H1 (cell line): Measurements from ENCODE around the gene CACNA1C. TPM values are rescaled to one million over a fixed set of nuclear protein-coding genes. Genes with fewer than 3 reads are reported as not detected.

ENCODE experiments used
- CTCF ChIA-PET: fragments of 300-600 bp; sonication (Branson Sonifier 250); formaldehyde crosslinking; loops from one replicate; lab custom pipeline; 2021; ENCODE audit not compliant: partially characterized antibody; lab: Charles Lee
- POLR2A ChIA-PET: fragments of 300-600 bp; sonication (Branson Sonifier 250); formaldehyde crosslinking; loops from one replicate; lab custom pipeline; 2021; ENCODE audit warnings: inconsistent platforms; ENCODE audit not compliant: partially characterized antibody; lab: Charles Lee
- DNase-seq, 2 experiments: peaks; one replicate each; pipeline versions ENCODE4 v3.0.0 to v3.0.0-alpha.2; 2010 to 2022; ENCODE audit warnings: low spot score in 2 of 2, low read depth in 1 of 2, mixed read lengths in 1 of 2
- FAIRE-seq: peaks from 2 replicates; lab custom pipeline; 2011; peaks lifted over from hg19 to GRCh38; lab: Jason Lieb, UNC
- H2AFZ ChIP-seq: 2 replicates; pipeline ENCODE4 v1.8.1; 2012; ENCODE audit warnings: low read length, inconsistent platforms
- H2AK5ac ChIP-seq: 2 replicates; pipeline ENCODE4 v1.6.1; 2013; ENCODE audit warnings: low read depth, low read length
- H2BK120ac ChIP-seq: replicated peaks from 2 replicates; pipeline ENCODE3; 2013; ENCODE audit warnings: low read depth, low read length, inconsistent platforms
- H2BK12ac ChIP-seq: 2 replicates; pipeline ENCODE4 v1.6.1; 2013; ENCODE audit warnings: low read depth, low read length
- H2BK15ac ChIP-seq: 2 replicates; pipeline ENCODE4 v1.6.1; 2013; ENCODE audit warnings: low read length
- H2BK20ac ChIP-seq: 2 replicates; pipeline ENCODE4 v1.6.1; 2013; ENCODE audit warnings: low read length
- H2BK5ac ChIP-seq: 2 replicates; pipeline ENCODE4 v1.6.1; 2013; ENCODE audit warnings: low read depth, low read length
- H3K14ac ChIP-seq: 2 replicates; pipeline ENCODE4 v1.6.1; 2013; ENCODE audit warnings: inconsistent platforms; ENCODE audit not compliant: insufficient read length
- H3K18ac ChIP-seq: 2 replicates; pipeline ENCODE4 v1.6.1; 2013; ENCODE audit warnings: low read length; ENCODE audit errors: extremely low read depth
- H3K23ac ChIP-seq: 2 replicates; pipeline ENCODE4 v1.6.1; 2013; ENCODE audit warnings: inconsistent platforms; ENCODE audit not compliant: insufficient read length
- H3K23me2 ChIP-seq: 2 replicates; pipeline ENCODE4 v1.6.1; 2013; ENCODE audit warnings: low read depth, low read length
- H3K27ac ChIP-seq: 2 replicates; pipeline ENCODE4 v1.6.1; 2011; ENCODE audit warnings: low read depth, low read length, inconsistent platforms
- H3K27me3 ChIP-seq, 4 experiments: replicated peaks in 1 of 4; 1 replicate in 1 of 4; 2 replicates in 3 of 4; pipeline versions ENCODE4 v1.6.1 to v1.8.1; 2011 to 2013; ENCODE audit warnings: low read length in 3 of 4, mild to moderate bottlenecking in 3 of 4, inconsistent platforms in 2 of 4, mixed read lengths in 2 of 4, moderate library complexity in 1 of 4; ENCODE audit not compliant: control insufficient read depth in 3 of 4, insufficient read depth in 3 of 4; ENCODE audit errors: extremely low read depth in 1 of 4
- H3K36me3 ChIP-seq, 4 experiments: 2 replicates each; pipeline versions ENCODE4 v1.6.1 to v1.8.1; 2011 to 2013; ENCODE audit warnings: mild to moderate bottlenecking in 4 of 4, low read length in 3 of 4, moderate library complexity in 2 of 4, control low read depth in 1 of 4, inconsistent platforms in 1 of 4; ENCODE audit not compliant: insufficient read depth in 4 of 4, control insufficient read depth in 2 of 4
- H3K4ac ChIP-seq: replicated peaks from 2 replicates; pipeline ENCODE3; 2013; ENCODE audit warnings: low read length, low read depth, mixed read lengths, inconsistent platforms; ENCODE audit not compliant: insufficient read length
- H3K4me1 ChIP-seq, 4 experiments: replicated peaks in 1 of 4; 1 replicate in 1 of 4; 2 replicates in 3 of 4; pipeline versions ENCODE4 v1.6.1 to v1.8.1; 2011 to 2013; ENCODE audit warnings: low read length in 3 of 4, inconsistent platforms in 2 of 4, mixed read lengths in 1 of 4; ENCODE audit not compliant: insufficient read depth in 4 of 4, control insufficient read depth in 3 of 4
- H3K4me2 ChIP-seq, 2 experiments: 2 replicates each; pipeline versions ENCODE4 v1.6.1 to v1.8.1; 2011 to 2013; ENCODE audit warnings: low read depth in 2 of 2, low read length in 2 of 2, control low read depth in 1 of 2, inconsistent platforms in 1 of 2, mild to moderate bottlenecking in 1 of 2; ENCODE audit not compliant: insufficient read depth in 1 of 2
- H3K4me3 ChIP-seq, 4 experiments: fragments of 200-600, 300-600 bp in 1 of 4; sonication (generic), shearing (Covaris generic), sonication (Bioruptor Twin) in 1 of 4; 2 replicates each; pipeline versions ENCODE4 v1.5.1 to v1.8.1; 2011 to 2016; ENCODE audit warnings: low read length in 4 of 4, low read depth in 3 of 4, control low read depth in 2 of 4, inconsistent platforms in 2 of 4, mild to moderate bottlenecking in 2 of 4, mixed read lengths in 1 of 4, moderate library complexity in 1 of 4; ENCODE audit not compliant: insufficient read depth in 2 of 4; ENCODE audit errors: extremely low read depth in 1 of 4
- H3K56ac ChIP-seq: replicated peaks from 2 replicates; pipeline ENCODE3; 2013; ENCODE audit warnings: low read depth, mild to moderate bottlenecking, mixed read lengths, low read length, inconsistent platforms; ENCODE audit not compliant: insufficient read length
- H3K79me1 ChIP-seq: 2 replicates; pipeline ENCODE4 v1.6.1; 2013; ENCODE audit warnings: low read depth, low read length, control low read depth
- H3K79me2 ChIP-seq, 2 experiments: 2 replicates each; pipeline versions ENCODE4 v1.6.1 to v1.8.1; 2012 to 2013; ENCODE audit warnings: low read length in 2 of 2, mild to moderate bottlenecking in 2 of 2, inconsistent platforms in 1 of 2; ENCODE audit not compliant: insufficient read depth in 2 of 2, control insufficient read depth in 1 of 2
- H3K9ac ChIP-seq, 4 experiments: replicated peaks in 1 of 4; 1 replicate in 1 of 4; 2 replicates in 3 of 4; pipeline versions ENCODE4 v1.6.1 to v1.8.1; 2011 to 2013; ENCODE audit warnings: low read depth in 3 of 4, low read length in 3 of 4, control low read depth in 2 of 4, mild to moderate bottlenecking in 2 of 4, moderate library complexity in 2 of 4, inconsistent platforms in 1 of 4; ENCODE audit errors: extremely low read depth in 1 of 4
- H3K9me3 ChIP-seq, 2 experiments: 2 replicates each; pipeline versions ENCODE4 v1.6.1 to v1.8.1; 2012 to 2013; ENCODE audit warnings: mild to moderate bottlenecking in 2 of 2, moderate library complexity in 2 of 2, control low read depth in 1 of 2, inconsistent platforms in 1 of 2, low read depth in 1 of 2, low read length in 1 of 2, mixed read lengths in 1 of 2; ENCODE audit not compliant: insufficient read depth in 2 of 2
- H4K20me1 ChIP-seq, 2 experiments: replicated peaks in 1 of 2; 2 replicates each; pipeline versions ENCODE3 to v1.8.1; 2011 to 2013; ENCODE audit warnings: inconsistent platforms in 2 of 2, low read length in 2 of 2, mild to moderate bottlenecking in 1 of 2; ENCODE audit not compliant: insufficient read depth in 2 of 2, control insufficient read depth in 1 of 2
- H4K5ac ChIP-seq: 2 replicates; pipeline ENCODE4 v1.6.1; 2013; ENCODE audit warnings: low read length, low read depth, mixed read lengths, inconsistent platforms; ENCODE audit not compliant: insufficient read length
- H4K8ac ChIP-seq: 2 replicates; pipeline ENCODE4 v1.8.0; 2013; ENCODE audit warnings: mild to moderate bottlenecking, moderate library complexity, low read length, inconsistent platforms; ENCODE audit not compliant: insufficient read depth; ENCODE audit errors: extremely low read depth
- H4K91ac ChIP-seq: replicated peaks from 2 replicates; pipeline ENCODE3; 2013; ENCODE audit warnings: low read length, mixed read lengths, inconsistent platforms; ENCODE audit not compliant: insufficient read length
- ASH2L ChIP-seq: fragments of 200-600, 300-600 bp; sonication (generic); IDR thresholded peaks from one replicate; pipeline ENCODE4 v1.7.1; 2017; ENCODE audit warnings: low read length
- BCL11A ChIP-seq, 2 experiments: IDR thresholded peaks; one replicate each; pipeline ENCODE4 v1.6.1; 2011; ENCODE audit warnings: low read depth in 2 of 2, low read length in 2 of 2, mild to moderate bottlenecking in 2 of 2
- EGR1 ChIP-seq: IDR thresholded peaks from 2 replicates; pipeline ENCODE4 v1.6.1; 2011; ENCODE audit warnings: low read depth, low read length, borderline replicate concordance
- FOSL1 ChIP-seq: IDR thresholded peaks from 2 replicates; pipeline ENCODE4 v1.6.1; 2011; ENCODE audit warnings: mild to moderate bottlenecking, low read depth, low read length, moderate library complexity; ENCODE audit not compliant: insufficient read depth
- GABPA ChIP-seq: IDR thresholded peaks from 2 replicates; pipeline ENCODE4 v1.6.1; 2011; ENCODE audit warnings: mild to moderate bottlenecking, low read length, moderate library complexity, borderline replicate concordance; ENCODE audit not compliant: insufficient read depth
- HDAC6 ChIP-seq: IDR thresholded peaks from one replicate; pipeline ENCODE4 v1.7.1; 2012; ENCODE audit warnings: low read depth, mild to moderate bottlenecking, inconsistent platforms, low read length, moderate library complexity
- JUN ChIP-seq: IDR thresholded peaks from 2 replicates; pipeline ENCODE4 v1.6.1; 2011; ENCODE audit warnings: low read depth, mild to moderate bottlenecking, improper control_type of control experiment, low read length
- KDM1A ChIP-seq: fragments of 200-600, 300-600 bp; sonication (generic); IDR thresholded peaks from 2 replicates; pipeline ENCODE4 v1.7.1; 2016; ENCODE audit warnings: mild to moderate bottlenecking, low read length, borderline replicate concordance
- NRF1 ChIP-seq: IDR thresholded peaks from 2 replicates; pipeline ENCODE4 v1.6.1; 2011; ENCODE audit warnings: mild to moderate bottlenecking, low read depth, low read length, improper control_type of control experiment
- PHF8 ChIP-seq: fragments of 200-600 bp; sonication (generic); conservative IDR thresholded peaks from 2 replicates; pipeline ENCODE4 v1.7.1; 2012; ENCODE audit warnings: low read depth, mild to moderate bottlenecking, inconsistent platforms, low read length, moderate library complexity
- SIRT6 ChIP-seq: IDR thresholded peaks from one replicate; pipeline ENCODE4 v1.7.1; 2012; ENCODE audit warnings: low read length, inconsistent platforms
- SP4 ChIP-seq: IDR thresholded peaks from 2 replicates; pipeline ENCODE4 v1.6.1; 2012; ENCODE audit warnings: low read length, inconsistent platforms
- SUZ12 ChIP-seq: fragments of 200-600 bp; sonication (generic); IDR thresholded peaks from 2 replicates; pipeline ENCODE4 v1.6.1; 2012; ENCODE audit warnings: mild to moderate bottlenecking, inconsistent platforms, low read length, moderate library complexity, mixed read lengths
- TAF1 ChIP-seq: IDR thresholded peaks from 2 replicates; pipeline ENCODE4 v1.6.1; 2011; ENCODE audit warnings: mild to moderate bottlenecking, low read depth, low read length
- ZNF274 ChIP-seq: IDR thresholded peaks from 2 replicates; pipeline ENCODE4 v1.7.0; 2012; ENCODE audit warnings: low read length, borderline replicate concordance; ENCODE audit errors: extremely low read depth
- WGBS, 2 experiments: shearing (Covaris generic) in 1 of 2; methylation state at CpG; one replicate each; pipeline versions ENCODE4 v1.1.6 to v1.1.7; 2013 to 2015; ENCODE audit warnings: low lambda C conversion rate in 2 of 2, mixed read lengths in 2 of 2, inconsistent platforms in 1 of 2, low coverage in 1 of 2, missing lambda C conversion rate in 1 of 2; ENCODE audit not compliant: insufficient replicate concordance in 2 of 2, insufficient coverage in 1 of 2, insufficient read length in 1 of 2; ENCODE audit errors: extremely low coverage in 1 of 2, missing lambda C conversion rate in 1 of 2; 5-methylcytosine and 5-hydroxymethylcytosine counted together
- polyA plus RNA-seq, 7 experiments: library from polyadenylated mRNA; depleted of rRNA in 3 of 7; stranded (reverse) in 5 of 7; unstranded in 2 of 7; fragments of >200 nt in 5 of 7; fragments of 200-250 nt in 2 of 7; gene quantifications; 1 replicate in 5 of 7; 2 replicates in 1 of 7; 4 replicates in 1 of 7; pipeline versions ENCODE4 v1.2.1 to v1.2.3, GENCODE V29; 2011 to 2013; ENCODE audit warnings: missing spikeins in 2 of 7, mixed read lengths in 2 of 7
- total RNA-seq: library from RNA; stranded (reverse); fragmentation: NEBNext Ultra II Directional; extraction: Animal tissue kit (Norgen Biotek cat#: 25700); gene quantifications from 2 replicates; pipeline ENCODE4 v1.2.1, GENCODE V29; 2021

Gene CACNA1C
- total and polyA plus RNA-seq, 2 of the 8 experiments (the other 6 are each of a cell fraction or from before 2014, with no cell fraction given) = 1.3 TPM

DNA sequence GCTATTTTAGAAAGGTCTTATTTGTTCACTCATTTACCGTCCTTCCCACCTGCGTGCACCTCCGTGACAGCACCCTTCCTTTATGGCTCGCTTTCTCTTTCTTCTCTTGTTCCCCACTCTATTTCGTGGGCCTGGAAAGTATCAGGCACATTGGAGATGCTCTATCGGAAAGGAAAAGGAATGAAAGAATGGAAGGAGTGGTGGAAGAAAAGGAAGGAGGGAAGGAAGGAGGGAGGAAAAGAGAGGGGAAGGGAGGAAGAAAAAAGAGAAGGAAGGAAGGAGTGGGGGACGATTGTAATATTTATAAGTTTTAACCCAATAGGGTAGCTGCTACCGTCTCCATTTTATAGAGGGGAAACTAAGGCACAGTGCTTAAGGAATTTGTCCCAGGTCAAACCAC lies 363.4 kb downstream of the CACNA1C start:
- 83 to 89% methylated on average over 1 to 8 of the region's 8 CpGs for WGBS, 2 experiments
- no peaks in the 10 kb centered on the region for H3K9me3 ChIP-seq
- H4K5ac ChIP-seq = no peak overlapping the region
- peaks cover 9 to 37% (median 22%) of the 10 kb centered on the region in 4 experiments for H3K4me1 ChIP-seq
- H3K9ac ChIP-seq = no peak overlapping the region
- H2BK120ac ChIP-seq = no peak overlapping the region
- H3K23me2 ChIP-seq = no peaks in the 10 kb centered on the region
- H3K27ac ChIP-seq = no peak overlapping the region
- H2BK5ac ChIP-seq = no peak overlapping the region
- no peak overlapping the region for H3K56ac ChIP-seq
- no peaks in the 10 kb centered on the region for H3K36me3 ChIP-seq
- ChIA-PET CTCF (interaction anchor here (0.9 to 10.7 kb wide), 9 partner anchors 9 to 167 kb away, joined by 3 to 94 read pairs (median 3); no protein-coding TSS in a partner anchor), POLR2A (interaction anchor here (0.6 kb wide), 1 partner anchor 263 kb away, joined by 3 read pairs; no protein-coding TSS in a partner anchor)
- no peak overlapping the region for H3K4me2 ChIP-seq
- H4K8ac ChIP-seq = no peak overlapping the region
- no peak for DNase-seq
- no peak for FAIRE-seq
- H3K18ac ChIP-seq = no peak overlapping the region
- H2BK12ac ChIP-seq = 0 out of 2 replicates have a peak overlapping the region, but pooled peaks have one; percentile 10
- H2BK15ac ChIP-seq = no peak overlapping the region
- peak overlapping the region; percentile 56; the same call in 1 of the 2 replicates for H2BK20ac ChIP-seq
- no peaks in the 10 kb centered on the region for H4K20me1 ChIP-seq
- H3K23ac ChIP-seq = no peak overlapping the region
- H3K79me1 ChIP-seq = no peaks in the 10 kb centered on the region
- no peak overlapping the region for H3K4ac ChIP-seq
- no peaks in the 10 kb centered on the region for H3K79me2 ChIP-seq
- no peak overlapping the region for H2AK5ac ChIP-seq
- H3K4me3 ChIP-seq = no peak overlapping the region
- H4K91ac ChIP-seq = no peak overlapping the region
- H3K14ac ChIP-seq = no peak overlapping the region
- no peak overlapping the region for H2AFZ ChIP-seq
- H3K27me3 ChIP-seq = peaks cover 0 to 3% (median 0%) of the 10 kb centered on the region in 4 experiments; a peak in 4 of 7 replicates
- TF ChIP-seq JUN (no peak), EGR1 (no peak), FOSL1 (no peak), BCL11A (IDR thresholded peaks at IDR 0.05; ENCODE audit: low read depth in 2 of 2, low read length in 2 of 2) (no peak), SP4 (no peak), HDAC6 (no peak), GABPA (no peak), KDM1A (no peak), SUZ12 (no peak), ZNF274 (no peak), TAF1 (no peak), PHF8 (no peak), NRF1 (no peak), SIRT6 (no peak), ASH2L (no peak)
